GM21576 (cell line): ENCODE measurements around the gene TRMT10C.
A peak's percentile ranks its signal among the peaks of the same experiment; 100 is the strongest.
"Not testable (repeated sequence)": the region's sequence is repeated elsewhere in the genome, so short reads cannot be mapped to it uniquely, and the experiment has no call there.

ENCODE experiments used
- ATAC-seq: cut with Tn5 transposase; IDR thresholded peaks from one replicate; pipeline ENCODE4 v1.9.1; 2021; ENCODE audit warnings: mild to moderate bottlenecking, moderate library complexity; ENCODE audit not compliant: unreplicated experiment

The TRMT10C gene

DNA sequence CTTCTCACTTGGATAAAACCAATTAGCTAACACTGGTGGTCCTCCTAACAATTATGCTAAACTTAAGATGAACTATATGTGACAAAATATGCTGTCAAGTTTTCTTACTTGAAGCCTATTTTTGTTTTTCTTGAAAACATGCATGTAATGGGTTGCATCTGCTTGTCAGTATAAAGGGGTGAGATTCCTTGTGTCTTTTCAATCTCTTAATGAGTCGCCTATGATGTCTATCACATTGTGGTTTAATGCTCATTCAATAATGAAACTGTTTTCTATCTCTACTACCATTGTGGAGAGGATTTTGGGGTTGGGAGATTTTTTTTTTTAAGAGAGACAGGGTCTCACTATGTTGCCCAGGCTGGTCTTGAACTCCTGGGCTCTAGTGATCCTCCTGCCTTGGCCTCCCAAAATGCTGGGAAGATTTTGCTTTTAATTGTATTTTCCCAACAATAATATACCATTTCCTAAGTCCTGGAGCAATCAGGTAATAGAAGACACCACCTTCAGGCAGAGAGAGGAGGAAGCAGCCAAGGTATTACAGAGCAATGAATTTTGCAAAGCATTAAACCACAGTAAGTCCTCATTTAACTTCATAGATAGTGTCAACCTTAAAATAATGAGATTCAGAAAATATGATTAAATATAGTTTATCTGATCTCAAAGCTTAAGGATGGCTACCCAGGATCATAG lies 17.4 kb upstream of the TRMT10C start:
- ATAC-seq = no peak

DNA sequence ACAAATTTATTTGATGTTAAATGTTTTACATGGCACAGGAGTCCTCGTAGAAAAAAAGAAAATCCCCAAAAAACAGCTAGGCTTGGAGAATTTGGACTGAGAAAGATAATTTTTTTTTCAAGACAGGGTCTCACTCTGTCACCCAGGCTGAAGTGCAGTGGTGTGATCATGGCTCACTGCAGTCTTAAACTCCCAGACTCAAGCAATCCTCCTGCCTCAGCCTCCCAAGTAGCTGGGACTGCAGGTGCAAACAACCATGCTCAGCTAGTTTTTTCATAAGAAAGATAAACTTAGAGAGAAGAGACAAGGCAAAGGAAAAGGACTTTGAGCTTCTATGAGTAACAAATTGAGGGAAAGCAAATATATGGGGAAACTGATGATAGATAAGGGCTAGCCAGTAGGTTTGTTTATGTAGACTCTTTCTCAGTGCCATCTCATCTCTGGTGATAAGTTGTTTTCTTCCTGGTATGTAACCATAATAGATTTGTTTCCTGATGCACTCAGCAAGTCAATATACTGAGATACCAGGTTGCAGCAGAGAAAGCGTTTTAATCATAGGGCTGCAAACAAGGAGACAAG lies 13.1 kb upstream of the TRMT10C start:
- no peak for ATAC-seq

DNA sequence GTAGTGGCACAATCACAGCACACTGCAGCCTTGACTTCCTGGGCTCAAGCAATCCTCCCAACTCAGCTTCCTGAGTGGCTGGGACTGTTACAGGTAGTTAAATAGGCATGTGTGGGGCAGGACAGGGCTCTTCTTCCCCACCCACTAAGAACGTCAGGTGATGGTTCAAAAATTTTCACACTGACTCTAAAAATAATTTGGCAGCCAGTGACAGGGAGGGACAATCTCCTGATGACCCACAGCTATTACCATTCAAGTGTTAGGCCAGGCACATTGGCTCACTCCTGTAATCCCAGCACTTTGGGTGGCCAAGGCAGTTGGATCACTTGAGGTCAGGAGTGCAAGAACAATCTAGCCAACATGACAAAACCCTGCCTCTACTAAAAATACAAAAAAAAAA lies 12.2 kb upstream of the TRMT10C start:
- no peak for ATAC-seq

DNA sequence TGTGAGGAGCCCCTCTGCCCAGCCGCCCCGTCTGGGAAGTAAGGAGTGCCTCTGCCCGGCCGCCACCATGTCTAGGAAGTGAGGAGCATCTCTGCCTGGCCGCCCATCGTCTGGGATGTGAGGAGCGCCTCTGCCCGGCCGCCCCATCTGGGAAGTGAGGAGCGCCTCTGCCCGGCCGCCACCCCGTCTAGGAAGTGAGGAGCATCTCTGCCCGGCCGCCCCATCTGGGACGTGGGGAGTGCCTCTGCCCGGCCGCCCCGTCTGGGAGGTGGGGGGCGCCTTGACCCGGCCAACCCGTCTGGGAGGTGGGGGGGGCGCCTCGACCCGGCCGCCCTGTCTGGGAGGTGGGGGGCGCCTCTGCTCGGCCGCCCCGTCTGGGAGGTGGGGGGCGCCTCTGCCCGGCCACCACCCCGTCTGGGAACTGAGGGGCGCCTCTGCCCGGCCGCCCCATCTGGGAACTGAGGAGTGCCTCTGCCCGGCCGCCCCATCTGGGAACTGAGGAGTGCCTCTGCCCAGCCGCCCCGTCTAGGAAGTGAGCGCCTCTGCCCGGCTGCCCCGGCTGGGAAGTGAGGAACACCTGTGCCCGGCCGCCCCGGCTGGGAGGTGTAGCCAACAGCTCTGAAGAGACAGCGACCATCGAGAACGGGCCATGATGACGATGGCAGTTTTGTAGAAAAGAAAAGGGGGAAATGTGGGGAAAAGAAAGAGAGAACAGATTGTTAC lies 10.1 kb upstream of the TRMT10C start:
- ATAC-seq = not testable (repeated sequence)

DNA sequence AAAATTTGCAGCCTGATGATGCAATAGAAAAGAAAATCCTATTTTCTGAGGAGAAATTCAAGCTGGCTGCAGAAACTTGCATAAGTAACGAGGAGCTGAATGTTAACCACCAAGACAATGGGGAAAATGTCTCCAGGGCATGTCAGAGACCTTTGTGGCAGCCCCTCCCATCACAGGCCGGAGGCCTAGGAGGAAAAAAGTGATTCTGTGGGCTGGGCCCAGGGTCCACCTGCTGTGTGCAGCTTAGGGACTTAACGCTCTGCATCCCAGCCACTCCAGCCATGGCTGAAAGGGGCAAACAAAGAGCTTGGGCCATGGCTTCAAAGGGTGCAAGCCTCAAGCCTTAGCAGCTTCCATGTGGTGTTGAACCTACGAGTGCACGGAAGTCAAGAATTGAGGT lies 8.3 kb upstream of the TRMT10C start:
- ATAC-seq = not testable (repeated sequence)

DNA sequence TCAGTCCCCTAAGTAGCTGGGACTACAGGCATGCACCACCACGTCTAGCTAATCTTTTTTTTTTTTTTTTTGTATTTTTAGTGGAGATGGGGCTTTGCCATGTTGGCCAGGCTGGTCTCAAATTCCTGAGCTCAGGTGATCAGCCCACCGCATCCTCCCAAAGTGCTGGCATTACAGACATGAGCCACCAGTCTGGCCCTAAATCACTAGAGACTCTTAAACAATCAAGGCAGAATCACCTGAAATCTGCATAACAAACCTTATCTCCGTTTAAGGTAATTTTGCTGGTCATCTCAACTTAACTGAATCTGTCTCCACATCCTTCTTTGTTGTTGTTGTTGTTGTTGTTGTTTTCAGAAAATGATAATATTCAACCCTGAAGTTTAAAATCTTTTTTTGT lies 5.6 kb upstream of the TRMT10C start:
- ATAC-seq = no peak

DNA sequence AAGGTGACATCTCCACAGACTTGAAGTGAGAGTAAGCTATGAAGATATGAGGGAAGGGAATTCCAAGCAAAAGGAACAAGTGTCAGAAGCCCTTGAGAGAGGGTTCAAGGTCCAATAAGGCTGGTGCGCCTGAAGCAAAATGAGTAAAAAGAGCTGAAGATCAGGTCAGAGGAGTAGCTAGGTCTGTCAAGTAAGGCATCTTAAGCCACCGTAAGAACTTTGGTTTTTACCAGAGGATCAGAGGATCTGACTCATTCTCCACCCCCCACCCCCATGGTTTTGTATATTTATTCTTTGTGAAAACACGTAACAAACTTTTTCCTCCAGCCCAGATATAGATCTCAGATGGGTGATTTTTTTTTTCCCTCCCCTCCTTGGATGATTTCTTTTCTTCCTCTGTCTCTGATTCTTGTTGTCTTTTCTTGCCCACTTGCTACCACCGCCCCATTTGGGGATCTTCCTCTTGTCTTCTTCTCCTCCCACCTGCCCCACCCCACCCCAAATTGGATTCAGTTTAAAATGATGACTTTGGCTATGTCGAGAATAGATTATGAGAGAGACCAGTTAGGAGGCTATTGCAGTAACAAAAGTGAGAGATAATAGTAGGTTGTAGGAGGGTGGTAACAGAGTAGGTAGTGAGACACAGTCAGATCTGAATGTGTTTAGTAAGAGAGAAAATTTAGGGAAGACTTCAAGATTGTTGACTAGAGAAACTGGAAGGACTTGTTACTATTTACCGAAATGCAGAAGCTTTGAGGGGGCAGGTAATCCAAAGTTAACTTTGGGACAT lies 6.1 kb downstream of the TRMT10C start:
- no peak for ATAC-seq

DNA sequence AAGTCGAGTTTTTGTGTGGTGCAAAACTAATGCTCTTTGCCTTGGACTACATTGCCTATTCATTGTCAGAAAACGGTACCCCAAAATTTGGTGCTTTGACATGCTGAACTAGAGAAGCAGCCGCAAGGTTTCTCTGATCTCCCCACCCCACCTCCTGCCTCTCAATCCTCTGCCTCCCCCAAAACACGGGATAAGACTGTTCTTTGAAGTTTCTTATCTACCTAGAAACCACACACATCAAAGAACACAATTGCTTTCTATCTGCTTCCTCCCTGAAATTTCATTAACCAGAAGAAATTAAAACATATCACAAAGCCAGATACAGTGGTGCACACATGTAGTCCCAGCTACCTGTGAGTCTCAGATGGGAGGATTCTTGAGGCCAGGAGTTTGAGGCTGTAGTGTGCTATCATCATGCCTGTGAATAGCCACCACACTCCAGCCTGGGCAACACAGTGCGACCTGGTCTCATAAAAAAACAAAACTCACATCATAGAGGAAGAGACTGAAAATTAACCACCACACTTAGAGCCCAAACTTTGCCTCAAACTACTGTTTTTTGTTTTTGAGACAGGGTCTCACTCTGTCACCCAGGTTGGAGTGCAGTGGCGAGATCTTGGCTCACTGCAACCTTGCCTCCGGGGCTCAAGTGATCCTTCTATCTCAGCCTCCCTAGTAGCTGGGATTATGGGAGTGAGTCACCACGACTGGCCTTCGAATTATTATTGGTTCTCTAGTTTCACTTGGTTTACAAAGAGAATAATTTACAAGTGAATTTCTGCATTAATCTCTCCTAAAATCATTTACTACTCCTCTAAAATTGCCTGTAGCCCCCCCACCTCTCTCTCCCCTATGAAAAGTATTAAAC lies 9.6 kb downstream of the TRMT10C start:
- ATAC-seq = no peak

DNA sequence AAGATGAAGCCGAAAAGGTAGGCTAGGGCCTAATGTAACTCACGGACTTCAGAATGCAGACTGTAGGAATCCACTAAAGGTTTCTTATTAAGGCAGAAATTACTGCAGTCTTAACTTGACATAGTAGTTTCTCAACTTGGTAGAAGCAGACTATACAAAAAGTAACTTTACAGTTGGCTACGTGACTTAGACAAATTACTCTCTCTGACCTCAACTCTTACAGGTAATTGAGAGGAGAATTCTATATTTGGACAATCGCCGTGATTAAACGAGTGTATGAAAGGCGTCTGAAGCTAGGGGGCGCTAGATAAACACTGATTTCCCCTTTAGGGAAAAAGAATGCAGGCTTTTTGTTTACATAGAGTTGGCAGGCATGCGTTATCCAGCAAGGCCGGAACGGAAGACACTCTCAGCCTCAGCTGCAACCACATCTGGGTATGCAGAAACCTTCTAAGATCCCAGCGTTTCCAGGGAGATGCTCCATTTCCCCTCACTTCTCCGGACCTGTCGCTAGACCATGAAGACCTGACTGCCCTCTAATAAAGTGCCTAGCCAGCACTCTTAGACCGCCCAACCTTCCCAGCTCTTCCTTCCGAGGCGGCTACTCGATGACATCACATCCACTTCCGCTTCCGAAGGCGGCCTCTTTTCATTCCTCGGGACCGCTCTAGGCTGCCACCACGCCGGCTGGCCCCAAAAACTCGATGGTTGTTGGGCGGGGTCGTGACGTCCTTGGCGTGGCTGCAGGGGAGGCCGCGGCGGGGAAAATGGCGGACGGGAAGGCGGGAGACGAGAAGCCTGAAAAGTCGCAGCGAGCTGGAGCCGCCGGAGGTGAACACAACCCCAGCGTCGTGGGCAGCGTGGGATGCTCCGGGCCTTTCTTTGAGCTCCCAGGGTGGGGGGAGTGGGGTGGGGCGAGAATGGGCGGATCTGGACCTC lies 12.1 kb downstream of the TRMT10C start, which contains the start of gene PCNP:
Gene PCNP, plus strand, starts transcription at position 732 of the 939 bp plus-strand sequence. Its CDS starts 36 bp downstream, at position 768.
- peak; percentile 79 for ATAC-seq

DNA sequence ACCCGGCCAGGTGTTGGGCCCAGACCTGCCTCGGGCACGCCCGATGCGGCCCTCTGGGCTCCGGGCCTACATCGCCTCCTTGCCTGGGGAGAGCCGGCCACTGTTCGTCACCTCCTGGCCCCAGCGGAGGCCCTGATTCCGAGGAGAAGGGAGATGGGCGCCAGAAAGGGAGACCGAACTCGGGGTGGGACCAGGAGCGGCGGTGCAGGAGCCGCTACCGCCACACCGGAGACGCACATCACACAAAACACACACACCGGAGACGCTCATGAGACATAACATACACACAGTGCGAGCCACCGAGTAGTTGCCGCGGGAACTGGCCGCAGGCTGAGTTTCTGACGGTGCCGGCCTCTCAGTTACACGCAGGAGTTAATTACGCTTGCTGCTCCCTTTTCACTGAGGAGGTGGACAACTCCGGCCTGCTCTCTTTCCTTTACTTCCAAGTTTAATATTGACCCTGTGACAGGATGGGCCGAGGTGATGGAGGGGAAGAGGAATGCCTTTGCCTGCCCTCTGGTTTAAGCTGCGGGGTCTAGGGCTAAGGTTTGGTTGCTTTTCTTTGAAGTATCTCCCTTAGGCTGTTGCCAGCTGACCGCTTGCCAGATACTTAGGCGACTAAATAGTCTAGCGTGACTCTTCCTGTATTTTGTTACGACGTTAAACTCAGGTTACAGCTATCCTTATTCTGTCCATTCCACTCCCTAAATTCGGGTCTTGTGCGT lies 12.9 kb downstream of the TRMT10C start:
- peak; percentile 37 for ATAC-seq

DNA sequence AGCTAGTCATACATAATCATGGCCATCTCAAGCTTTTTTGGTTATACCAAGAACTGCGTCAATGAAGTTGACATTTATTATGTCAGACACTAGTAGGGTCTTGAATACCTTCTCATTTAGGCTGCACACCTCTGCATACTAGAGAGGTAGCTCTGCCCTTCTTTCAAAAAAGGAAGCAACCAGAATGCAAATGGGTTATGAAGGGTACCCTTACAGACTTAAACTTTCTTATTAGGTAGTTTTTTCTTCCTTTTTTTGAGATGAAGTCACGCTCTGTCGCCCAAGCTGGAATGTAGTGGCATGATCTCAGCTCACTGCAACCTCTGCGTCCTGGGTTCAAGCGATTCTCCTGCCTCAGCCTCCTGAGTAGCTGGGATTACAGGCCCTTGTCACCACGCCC lies 15.6 kb downstream of the TRMT10C start:
- ATAC-seq = no peak

DNA sequence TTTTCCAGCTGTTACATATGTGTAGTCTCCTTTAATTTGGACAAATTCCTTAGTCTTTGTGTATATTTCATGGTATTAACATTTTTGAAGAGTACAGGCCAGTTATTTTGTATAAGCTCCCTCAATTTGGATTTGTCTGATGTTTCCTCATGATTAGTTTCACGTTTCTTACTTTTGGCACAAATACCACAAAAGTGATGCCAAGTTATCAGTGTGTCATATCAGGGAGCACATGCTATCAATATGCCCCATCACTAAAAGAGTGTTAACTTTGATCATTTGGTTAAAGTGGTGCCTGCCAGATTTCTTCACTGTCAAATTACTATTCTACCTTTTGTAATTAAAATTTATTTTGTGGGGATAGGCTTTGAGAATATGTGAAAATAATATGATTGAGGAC lies 26.9 kb downstream of the TRMT10C start:
- ATAC-seq = no peak

DNA sequence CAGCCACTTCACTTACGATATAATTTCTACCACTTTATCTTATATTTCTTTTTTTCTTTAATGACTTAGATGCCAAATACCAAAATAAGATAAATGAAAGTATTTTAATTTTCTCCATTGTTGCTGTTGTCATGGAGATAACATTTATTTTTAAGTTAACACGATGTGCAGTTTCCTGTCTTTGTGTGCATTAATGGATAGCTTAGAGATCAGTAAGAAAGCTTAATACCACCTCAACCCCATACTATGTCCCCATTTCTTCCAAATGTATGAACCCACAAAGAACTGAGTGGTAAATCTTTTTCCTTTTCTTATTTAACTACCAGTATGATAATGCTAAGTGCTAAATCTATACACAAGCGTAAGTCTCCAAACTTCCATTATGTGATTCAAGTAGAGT lies 29.4 kb downstream of the TRMT10C start:
- no peak for ATAC-seq

DNA sequence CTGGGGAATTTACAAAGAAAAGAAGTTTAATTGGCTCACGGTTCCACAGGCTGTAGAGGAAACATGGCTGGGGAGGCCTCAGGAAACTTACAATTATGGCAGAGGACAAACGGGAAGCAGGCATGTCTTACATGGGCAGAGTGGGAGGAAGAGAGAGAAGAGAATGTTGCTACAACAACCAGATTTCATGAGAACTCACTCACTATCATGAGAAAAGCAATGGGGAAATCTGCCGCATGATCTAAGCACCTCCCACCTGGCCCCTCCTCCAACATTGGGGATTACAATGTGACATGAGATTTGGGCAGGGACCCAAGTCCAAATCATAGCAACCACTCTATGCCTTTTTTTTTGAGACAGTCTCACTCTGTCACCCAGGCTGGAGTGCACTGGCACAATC lies 41.1 kb downstream of the TRMT10C start:
- no peak for ATAC-seq

DNA sequence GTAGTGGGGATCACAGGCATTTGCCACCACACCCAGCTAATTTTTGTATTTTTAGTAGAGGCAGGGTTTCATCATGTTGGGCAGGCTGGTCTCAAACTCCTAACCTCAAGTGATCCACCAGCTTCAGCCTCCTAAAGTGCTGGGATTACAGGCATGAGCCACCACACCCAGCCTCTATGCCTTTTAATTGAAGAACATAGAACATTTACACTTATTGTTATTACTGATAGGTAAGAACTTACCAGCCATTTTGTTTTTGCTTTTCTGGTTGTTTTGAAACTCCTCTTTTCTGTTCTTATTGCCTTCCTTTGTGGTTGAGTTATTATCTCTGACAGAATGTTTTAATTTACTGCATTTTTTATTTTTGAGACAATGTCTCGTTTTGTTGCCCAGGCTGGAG lies 41.5 kb downstream of the TRMT10C start:
- ATAC-seq = no peak

DNA sequence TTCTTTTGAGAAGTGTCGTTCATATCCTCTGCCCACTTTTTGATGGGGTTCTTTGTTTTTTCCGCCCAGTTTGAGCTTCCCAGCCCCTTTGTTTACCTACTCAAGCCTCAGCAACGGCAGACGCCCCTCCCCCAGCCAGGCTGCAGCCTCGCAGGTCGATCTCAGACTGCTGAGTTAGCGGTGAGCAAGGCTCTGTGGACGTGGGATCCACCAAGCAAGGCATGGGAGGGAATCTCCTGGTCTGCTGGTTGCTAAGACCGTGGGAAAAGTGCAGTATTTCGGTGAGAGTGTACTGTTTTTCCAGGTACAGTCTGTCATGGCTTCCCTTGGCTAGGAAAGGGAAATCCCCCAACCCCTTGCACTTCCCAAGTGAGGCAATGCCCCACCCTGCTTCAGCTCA lies 43.7 kb downstream of the TRMT10C start:
- ATAC-seq = not testable (repeated sequence)

DNA sequence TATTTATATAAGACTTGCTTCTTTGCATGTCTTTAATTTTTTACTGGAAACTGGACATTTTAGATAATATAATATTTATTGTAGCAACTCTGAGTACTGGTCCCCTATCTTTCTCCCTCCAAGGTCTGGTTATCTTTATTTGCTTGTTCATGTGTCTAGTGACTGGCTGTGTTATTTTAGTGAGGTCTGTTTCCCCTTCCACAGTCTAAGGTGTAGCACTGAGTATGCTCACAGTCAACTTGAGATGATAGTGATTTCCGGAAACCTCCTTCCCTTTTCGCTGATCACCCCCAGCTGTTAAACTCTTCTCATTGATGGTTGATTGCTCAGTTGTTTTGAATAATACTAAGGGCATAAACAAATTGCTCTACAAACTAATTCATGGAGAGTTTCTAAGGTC lies 49.4 kb downstream of the TRMT10C start:
- peak; percentile 79 for ATAC-seq

DNA sequence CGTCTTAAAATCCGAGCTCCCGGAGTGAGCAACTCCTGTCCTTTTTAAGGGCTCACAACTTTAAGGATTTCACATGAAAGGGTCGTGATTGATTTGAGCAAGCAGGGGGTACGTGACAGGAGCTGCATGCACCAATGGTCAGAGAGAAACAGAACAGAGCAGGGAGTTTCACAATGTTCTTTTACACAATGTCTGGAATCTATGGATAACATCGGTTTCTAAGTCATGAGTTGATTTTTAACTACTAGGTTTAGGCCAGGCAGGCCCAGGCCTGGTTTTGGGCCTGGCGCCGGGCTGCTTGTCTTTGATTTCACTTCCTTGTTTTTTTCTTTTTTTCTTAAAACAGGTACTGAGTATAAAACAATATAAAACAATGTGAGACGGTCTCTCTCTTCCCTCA lies 51.3 kb downstream of the TRMT10C start:
- ATAC-seq = not testable (repeated sequence)

DNA sequence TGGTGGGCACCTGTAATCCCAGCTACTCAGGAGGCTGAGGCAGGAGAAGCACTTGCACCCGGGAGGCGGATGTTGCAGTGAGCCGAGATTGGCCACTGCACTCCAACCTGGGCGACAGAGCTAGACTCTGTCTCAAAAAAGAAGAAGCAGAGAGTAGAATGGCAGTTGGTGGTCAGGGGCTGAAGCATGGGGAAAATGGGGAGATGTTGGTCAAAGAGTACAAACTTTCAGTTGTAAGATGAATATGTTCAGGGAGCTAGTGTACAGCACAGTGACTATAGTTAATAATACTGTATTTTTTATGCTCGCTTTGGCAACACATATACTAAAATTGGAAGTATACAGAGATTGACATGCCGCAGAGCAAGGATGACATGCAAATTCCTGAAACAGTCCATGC lies 53.9 kb downstream of the TRMT10C start:
- ATAC-seq = no peak
